Smooth muscle cell (in vitro differentiated cells): Measurements from ENCODE around the gene DAP3. TPM values are rescaled to one million over a fixed set of nuclear protein-coding genes. Genes with fewer than 3 reads are reported as not detected.
"Not testable (repeated sequence)": the region's sequence is repeated elsewhere in the genome, so short reads cannot be mapped to it uniquely, and the experiment has no call there.

Experiments
- DNase-seq: peaks from one replicate; lab custom pipeline; 2025; ENCODE audit not compliant: unreplicated experiment; lab: John Stamatoyannopoulos, UW
- H2AFZ ChIP-seq: fragments of 200-600 bp; sonication (generic); 2 replicates; pipeline ENCODE4 v1.6.0; 2016; ENCODE audit warnings: antibody characterized with exemption, low read depth, mild to moderate bottlenecking
- H3F3A ChIP-seq: fragments of 200-600 bp; sonication (generic); 2 replicates; pipeline ENCODE4 v1.6.0; 2017; ENCODE audit warnings: antibody characterized with exemption, low read depth
- H3K27ac ChIP-seq: fragments of 200-600 bp; sonication (generic); 2 replicates; pipeline ENCODE4 v1.5.1; 2016; ENCODE audit warnings: low read depth, mild to moderate bottlenecking
- H3K27me3 ChIP-seq: fragments of 200-600 bp; sonication (generic); 2 replicates; pipeline ENCODE4 v1.6.1; 2016; ENCODE audit warnings: low read depth, mild to moderate bottlenecking
- H3K36me3 ChIP-seq: fragments of 200-600 bp; sonication (generic); 2 replicates; pipeline ENCODE4 v1.5.1; 2016; ENCODE audit warnings: low read depth
- H3K4me1 ChIP-seq: fragments of 200-600 bp; sonication (generic); 2 replicates; pipeline ENCODE4 v1.5.1; 2016; ENCODE audit warnings: low read depth
- H3K4me2 ChIP-seq: fragments of 200-600 bp; sonication (generic); 2 replicates; pipeline ENCODE4 v1.6.0; 2016; ENCODE audit warnings: mild to moderate bottlenecking
- H3K4me3 ChIP-seq: fragments of 200-600 bp; sonication (generic); 2 replicates; pipeline ENCODE4 v1.5.1; 2016; ENCODE audit warnings: mild to moderate bottlenecking
- H3K79me2 ChIP-seq: fragments of 200-600 bp; sonication (generic); 2 replicates; pipeline ENCODE4 v1.6.0; 2016; ENCODE audit warnings: low read depth, mild to moderate bottlenecking
- H3K9ac ChIP-seq: fragments of 200-600 bp; sonication (generic); 2 replicates; pipeline ENCODE4 v1.6.0; 2016; ENCODE audit warnings: low read depth
- H3K9me3 ChIP-seq: fragments of 200-600 bp; sonication (generic); replicated peaks from 2 replicates; pipeline ENCODE4 v1.5.1; 2016; ENCODE audit warnings: low read depth
- H4K20me1 ChIP-seq: fragments of 200-600 bp; sonication (generic); 2 replicates; pipeline ENCODE4 v1.6.0; 2016; ENCODE audit warnings: low read depth
- WGBS: methylation state at CpG from one replicate; pipeline ENCODE4 v1.1.7; 2016; ENCODE audit warnings: low lambda C conversion rate; 5-methylcytosine and 5-hydroxymethylcytosine counted together
- polyA plus RNA-seq: library from polyadenylated mRNA; unstranded; fragments of >200 nt; fragmentation: Nextera tagmentation; extraction: Ambion mirVana; gene quantifications from 2 replicates; pipeline ENCODE4 v1.2.1, GENCODE V29; 2016
- total RNA-seq: library from RNA; depleted of rRNA; stranded (reverse); fragments of >200 nt; gene quantifications from 2 replicates; pipeline ENCODE4 v1.2.3, GENCODE V29; 2014
- TF ChIP-seq, protein P1 (sequence below): fragments of 200-600 bp; sonication (generic); IDR thresholded peaks from 2 replicates; pipeline ENCODE4 v1.5.1; 2017; ENCODE audit warnings: borderline replicate concordance, mild to moderate bottlenecking, antibody characterized with exemption; ENCODE audit not compliant: insufficient read depth, poor library complexity, severe bottlenecking

The DAP3 gene
- total and polyA plus RNA-seq, 2 experiments from 2014 or later = 61.2 to 86.3 TPM

DNA sequence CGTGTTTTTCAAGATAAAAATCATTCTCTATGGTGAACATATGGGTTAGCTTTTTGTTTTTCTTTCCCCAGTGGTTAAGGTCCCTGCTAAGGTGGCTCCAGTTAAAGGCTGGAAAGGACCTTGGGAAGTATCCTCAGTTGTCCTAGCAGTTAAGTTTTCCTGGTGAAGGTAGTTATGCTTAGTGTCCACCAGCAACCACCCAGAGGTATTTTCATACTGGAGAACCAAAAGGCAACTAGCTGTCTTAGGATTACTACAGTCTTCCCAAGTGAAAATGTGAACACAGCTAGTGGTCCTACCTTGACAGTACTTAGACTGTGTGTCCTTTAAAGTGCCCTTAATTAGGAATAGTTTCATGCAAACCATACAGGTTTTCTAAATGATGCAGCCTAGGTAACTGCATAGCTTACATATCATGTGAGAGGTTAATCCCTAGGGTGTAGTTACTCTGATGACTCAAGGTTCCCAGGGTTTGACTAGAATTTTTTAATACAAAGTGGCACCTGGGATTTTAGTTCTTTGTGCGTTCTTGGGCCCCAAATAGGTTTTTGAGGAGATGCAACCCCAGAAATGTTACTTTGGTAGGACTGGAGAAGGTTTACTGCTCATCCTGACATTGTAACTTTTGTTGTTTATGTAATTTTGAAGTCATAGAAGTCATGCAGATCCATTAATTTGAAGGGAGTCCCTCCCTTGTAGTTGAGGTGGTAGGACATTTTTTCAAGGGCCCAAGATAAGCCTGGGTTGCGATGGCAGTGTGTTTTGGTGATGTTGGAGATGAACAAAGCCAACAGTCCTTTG, 36.8 kb upstream of the DAP3 start:
- H3K27me3 ChIP-seq = no peaks in the 10 kb centered on the region
- H3K9me3 ChIP-seq = no peaks in the 10 kb centered on the region
- no peaks in the 10 kb centered on the region for H3K36me3 ChIP-seq
- no peak for DNase-seq
- no peaks in the 10 kb centered on the region for H4K20me1 ChIP-seq
- no peak overlapping the region for H3K4me3 ChIP-seq
- no peak overlapping the region for H2AFZ ChIP-seq
- no peaks in the 10 kb centered on the region for H3K79me2 ChIP-seq
- H3F3A ChIP-seq = no peaks in the 10 kb centered on the region
- H3K9ac ChIP-seq = peak overlapping the region; percentile 51
- TF ChIP-seq, protein P1, sequence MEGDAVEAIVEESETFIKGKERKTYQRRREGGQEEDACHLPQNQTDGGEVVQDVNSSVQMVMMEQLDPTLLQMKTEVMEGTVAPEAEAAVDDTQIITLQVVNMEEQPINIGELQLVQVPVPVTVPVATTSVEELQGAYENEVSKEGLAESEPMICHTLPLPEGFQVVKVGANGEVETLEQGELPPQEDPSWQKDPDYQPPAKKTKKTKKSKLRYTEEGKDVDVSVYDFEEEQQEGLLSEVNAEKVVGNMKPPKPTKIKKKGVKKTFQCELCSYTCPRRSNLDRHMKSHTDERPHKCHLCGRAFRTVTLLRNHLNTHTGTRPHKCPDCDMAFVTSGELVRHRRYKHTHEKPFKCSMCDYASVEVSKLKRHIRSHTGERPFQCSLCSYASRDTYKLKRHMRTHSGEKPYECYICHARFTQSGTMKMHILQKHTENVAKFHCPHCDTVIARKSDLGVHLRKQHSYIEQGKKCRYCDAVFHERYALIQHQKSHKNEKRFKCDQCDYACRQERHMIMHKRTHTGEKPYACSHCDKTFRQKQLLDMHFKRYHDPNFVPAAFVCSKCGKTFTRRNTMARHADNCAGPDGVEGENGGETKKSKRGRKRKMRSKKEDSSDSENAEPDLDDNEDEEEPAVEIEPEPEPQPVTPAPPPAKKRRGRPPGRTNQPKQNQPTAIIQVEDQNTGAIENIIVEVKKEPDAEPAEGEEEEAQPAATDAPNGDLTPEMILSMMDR = no peak
- peak overlapping the region; percentile 16 for H3K4me2 ChIP-seq
- H3K27ac ChIP-seq = peak overlapping the region; percentile 85
- peaks cover 4% of the 10 kb centered on the region for H3K4me1 ChIP-seq
- 83% methylated on average over 3 of the region's 3 CpGs for WGBS

GRCh38 chr1:155652951-155653350, 35.9 kb upstream of the DAP3 start:
- WGBS = 79% methylated on average over 3 of the region's 3 CpGs
- peak overlapping the region; percentile 85 for H3K27ac ChIP-seq
- H3K9me3 ChIP-seq = no peaks in the 10 kb centered on the region
- H3K4me3 ChIP-seq = no peak overlapping the region
- H3F3A ChIP-seq = no peaks in the 10 kb centered on the region
- no peaks in the 10 kb centered on the region for H4K20me1 ChIP-seq
- H3K27me3 ChIP-seq = no peaks in the 10 kb centered on the region
- no peak for DNase-seq
- H3K4me2 ChIP-seq = no peak overlapping the region
- no peak overlapping the region for H2AFZ ChIP-seq
- no peaks in the 10 kb centered on the region for H3K79me2 ChIP-seq
- peaks cover 4% of the 10 kb centered on the region for H3K4me1 ChIP-seq
- no peak overlapping the region for H3K9ac ChIP-seq
- H3K36me3 ChIP-seq = no peaks in the 10 kb centered on the region
- TF ChIP-seq, protein P1 = no peak

DNA sequence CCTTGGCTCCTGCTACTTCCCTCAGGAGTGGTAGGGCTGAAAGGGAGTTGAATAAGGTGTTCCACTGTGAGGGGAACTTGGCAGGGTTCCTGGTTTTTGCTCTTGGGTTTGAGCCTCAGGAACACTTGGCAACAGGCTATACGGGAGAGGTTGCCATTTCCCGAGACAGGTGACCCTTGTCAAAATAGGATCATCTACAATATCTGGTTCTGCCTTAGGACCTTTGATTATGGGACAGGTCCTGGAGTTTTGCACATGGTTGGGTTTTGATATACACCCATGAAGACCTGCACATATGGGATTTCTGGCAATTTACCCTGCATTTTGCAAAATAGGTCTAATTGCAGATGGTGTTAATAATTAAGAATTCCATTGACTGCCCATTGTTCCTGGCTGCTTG, 31.4 kb upstream of the DAP3 start:
- no peaks in the 10 kb centered on the region for H3K4me1 ChIP-seq
- H3K9ac ChIP-seq = no peak overlapping the region
- H2AFZ ChIP-seq = no peak overlapping the region
- H3K9me3 ChIP-seq = no peaks in the 10 kb centered on the region
- no peaks in the 10 kb centered on the region for H3K27me3 ChIP-seq
- WGBS = 97% methylated on average over 2 of the region's 2 CpGs
- no peak overlapping the region for H3K27ac ChIP-seq
- TF ChIP-seq, protein P1 = no peak
- H3K79me2 ChIP-seq = no peaks in the 10 kb centered on the region
- no peaks in the 10 kb centered on the region for H4K20me1 ChIP-seq
- DNase-seq = no peak
- no peak overlapping the region for H3K4me2 ChIP-seq
- H3K4me3 ChIP-seq = no peak overlapping the region
- peaks cover under 1% of the 10 kb centered on the region for H3K36me3 ChIP-seq
- no peaks in the 10 kb centered on the region for H3F3A ChIP-seq

- peaks cover 23% of the 10 kb centered on the region for H3K36me3 ChIP-seq
- WGBS = 98% methylated on average over 4 of the region's 4 CpGs
- not testable (repeated sequence) for DNase-seq, H3K9ac ChIP-seq, H3K9me3 ChIP-seq, H3K27ac ChIP-seq, H2AFZ ChIP-seq, H3K4me1 ChIP-seq, H4K20me1 ChIP-seq, H3K27me3 ChIP-seq, H3K4me2 ChIP-seq, H3K79me2 ChIP-seq, H3K4me3 ChIP-seq, H3F3A ChIP-seq
Measured at GRCh38 chr1:155661239-155661638, 27.7 kb upstream of the DAP3 start.
